Medulla oblongata (tissue), 1 donor: ENCODE measurements around the gene PNMA6E.
"Not testable (repeated sequence)": the region's sequence is repeated elsewhere in the genome, so short reads cannot be mapped to it uniquely, and the experiment has no call there.

Experiments used
- DNase-seq: peaks from one replicate; pipeline ENCODE4 v3.0.0-alpha.2; 2015; ENCODE audit errors: extremely low spot score

PNMA6E gene

GRCh38 chrX:153408871-153409351 lies 7.8 kb upstream of the PNMA6E start:
- no peak for DNase-seq

- DNase-seq: no peak
Measured at GRCh38 chrX:153408221-153408721, 7.1 kb upstream of the PNMA6E start.

- DNase-seq: no peak
Measured at GRCh38 chrX:153407736-153408135, 6.6 kb upstream of the PNMA6E start.

GRCh38 chrX:153406903-153407302 lies 5.8 kb upstream of the PNMA6E start:
- no peak for DNase-seq

GRCh38 chrX:153406011-153406410 lies 4.9 kb upstream of the PNMA6E start:
- no peak for DNase-seq

- DNase-seq: no peak
Measured at GRCh38 chrX:153405426-153405825, 4.3 kb upstream of the PNMA6E start.

- DNase-seq: not testable (repeated sequence)
Measured at GRCh38 chrX:153404333-153404732, 3.2 kb upstream of the PNMA6E start.

- no peak for DNase-seq
Measured at GRCh38 chrX:153400146-153401132, 711 bp downstream of the PNMA6E start.

GRCh38 chrX:153398275-153398960 lies 2.7 kb downstream of the PNMA6E start:
- no peak for DNase-seq

- no peak for DNase-seq
Measured at GRCh38 chrX:153397256-153397960, 3.7 kb downstream of the PNMA6E start.

GRCh38 chrX:153396320-153397195 lies 4.6 kb downstream of the PNMA6E start:
- DNase-seq: no peak

- DNase-seq: no peak
Measured at GRCh38 chrX:153395613-153396319, 5.4 kb downstream of the PNMA6E start.

- no peak for DNase-seq
Measured at GRCh38 chrX:153394612-153395011, 6.5 kb downstream of the PNMA6E start.

- DNase-seq: no peak
Measured at GRCh38 chrX:153392642-153393321, 8.4 kb downstream of the PNMA6E start.

GRCh38 chrX:153389460-153389768 lies 11.7 kb downstream of the PNMA6E start:
- DNase-seq: not testable (repeated sequence)

GRCh38 chrX:153388722-153389459 lies 12.3 kb downstream of the PNMA6E start:
- DNase-seq: no peak

GRCh38 chrX:153387987-153388721 lies 13.0 kb downstream of the PNMA6E start:
- no peak for DNase-seq

GRCh38 chrX:153387345-153387744 lies 13.8 kb downstream of the PNMA6E start:
- no peak for DNase-seq
